HG03175 (cell line): ENCODE data around the gene BICDL1.

Source experiments
- ATAC-seq: cut with Tn5 transposase; IDR thresholded peaks from one replicate; pipeline ENCODE4 v1.9.1; 2021; ENCODE audit warnings: mild to moderate bottlenecking, moderate library complexity; ENCODE audit not compliant: unreplicated experiment

The BICDL1 gene

GRCh38 chr12:120119271-120119973 lies 130.4 kb downstream of the BICDL1 start:
- peak; percentile 22 for ATAC-seq

GRCh38 chr12:120121343-120121742 lies 132.3 kb downstream of the BICDL1 start:
- ATAC-seq, result no peak

- peak; percentile 51 for ATAC-seq
These were observed 132.8 kb downstream of the BICDL1 start for GRCh38 chr12:120121766-120122293.

- ATAC-seq, result no peak
These were observed 136.0 kb downstream of the BICDL1 start for GRCh38 chr12:120125029-120125428.

- ATAC-seq, result no peak
These were observed 137.0 kb downstream of the BICDL1 start for GRCh38 chr12:120125792-120126634.

GRCh38 chr12:120126635-120127005 lies 137.6 kb downstream of the BICDL1 start:
- no peak for ATAC-seq

- ATAC-seq, result no peak
These were observed 141.0 kb downstream of the BICDL1 start for GRCh38 chr12:120130011-120130410.

- ATAC-seq, result no peak
These were observed 142.1 kb downstream of the BICDL1 start for GRCh38 chr12:120131116-120131515.

- no peak for ATAC-seq
These were observed 143.2 kb downstream of the BICDL1 start for GRCh38 chr12:120132054-120132836.

- ATAC-seq, result peak; percentile 94
These were observed 143.9 kb downstream of the BICDL1 start for GRCh38 chr12:120132863-120133385.

GRCh38 chr12:120134307-120134980 lies 145.4 kb downstream of the BICDL1 start:
- ATAC-seq, result no peak

- ATAC-seq, result no peak
These were observed 147.2 kb downstream of the BICDL1 start for GRCh38 chr12:120136093-120136770.

- ATAC-seq, result no peak
These were observed 148.8 kb downstream of the BICDL1 start for GRCh38 chr12:120137833-120138232.

- no peak for ATAC-seq
These were observed 149.3 kb downstream of the BICDL1 start for GRCh38 chr12:120138366-120138765.

- no peak for ATAC-seq
These were observed 150.9 kb downstream of the BICDL1 start for GRCh38 chr12:120139958-120140357.

- no peak for ATAC-seq
These were observed 151.6 kb downstream of the BICDL1 start for GRCh38 chr12:120140603-120141002.

GRCh38 chr12:120141336-120141735 lies 152.3 kb downstream of the BICDL1 start:
- no peak for ATAC-seq

- ATAC-seq, result no peak
These were observed 153.3 kb downstream of the BICDL1 start for GRCh38 chr12:120142231-120142877.
